22Rv1 (cell line): ENCODE results near the gene DLG5.

Source experiments
- H3K27ac ChIP-seq: fragments of 450-650 bp; 2 replicates; pipeline ENCODE4 v1.5.1; 2017
- CTCF ChIP-seq: fragments of 450-650 bp; IDR thresholded peaks from 2 replicates; pipeline ENCODE4 v1.5.1; 2017; ENCODE audit warnings: mild to moderate bottlenecking
- ZFX ChIP-seq: fragments of 450-650 bp; IDR thresholded peaks from 2 replicates; pipeline ENCODE4 v1.6.1; 2017; ENCODE audit warnings: antibody characterized with exemption, borderline replicate concordance

Gene DLG5

GRCh38 chr10:77898323-77899079, 28.1 kb downstream of the DLG5 start:
- TF ChIP-seq CTCF (no peak), ZFX (no peak)
- H3K27ac ChIP-seq = no peak overlapping the region

- TF ChIP-seq ZFX = no peak
- TF ChIP-seq CTCF = no peak
- H3K27ac ChIP-seq = no peak overlapping the region
Measured at GRCh38 chr10:77896058-77896457, 30.5 kb downstream of the DLG5 start.

- no peak for TF ChIP-seq CTCF
- H3K27ac ChIP-seq = no peak overlapping the region
Measured at GRCh38 chr10:77894058-77894457, 32.5 kb downstream of the DLG5 start.

GRCh38 chr10:77893386-77893785, 33.2 kb downstream of the DLG5 start:
- no peak overlapping the region for H3K27ac ChIP-seq
- no peak for TF ChIP-seq ZFX

GRCh38 chr10:77892761-77893160, 33.8 kb downstream of the DLG5 start:
- TF ChIP-seq CTCF (no peak), ZFX (no peak)

GRCh38 chr10:77892021-77892739, 34.4 kb downstream of the DLG5 start:
- H3K27ac ChIP-seq = no peak overlapping the region
- no peak for TF ChIP-seq ZFX
- no peak for TF ChIP-seq CTCF

More at GRCh38 chr10:77892761-77893160, 33.8 kb downstream of the DLG5 start:
- no peak overlapping the region for H3K27ac ChIP-seq

GRCh38 chr10:77890097-77890496, 36.5 kb downstream of the DLG5 start:
- H3K27ac ChIP-seq = peak overlapping the region; percentile 90

More at GRCh38 chr10:77890097-77890496, 36.5 kb downstream of the DLG5 start:
- TF ChIP-seq ZFX (no peak), CTCF (peak; percentile 79)
